ENCODE results near the gene ZNF516. TPM values are rescaled to one million over a fixed set of nuclear protein-coding genes. Genes with fewer than 3 reads are reported as not detected.

Gene ZNF516
- total RNA-seq, 1 donor from 2014 or later, result 26.1 TPM

DNA sequence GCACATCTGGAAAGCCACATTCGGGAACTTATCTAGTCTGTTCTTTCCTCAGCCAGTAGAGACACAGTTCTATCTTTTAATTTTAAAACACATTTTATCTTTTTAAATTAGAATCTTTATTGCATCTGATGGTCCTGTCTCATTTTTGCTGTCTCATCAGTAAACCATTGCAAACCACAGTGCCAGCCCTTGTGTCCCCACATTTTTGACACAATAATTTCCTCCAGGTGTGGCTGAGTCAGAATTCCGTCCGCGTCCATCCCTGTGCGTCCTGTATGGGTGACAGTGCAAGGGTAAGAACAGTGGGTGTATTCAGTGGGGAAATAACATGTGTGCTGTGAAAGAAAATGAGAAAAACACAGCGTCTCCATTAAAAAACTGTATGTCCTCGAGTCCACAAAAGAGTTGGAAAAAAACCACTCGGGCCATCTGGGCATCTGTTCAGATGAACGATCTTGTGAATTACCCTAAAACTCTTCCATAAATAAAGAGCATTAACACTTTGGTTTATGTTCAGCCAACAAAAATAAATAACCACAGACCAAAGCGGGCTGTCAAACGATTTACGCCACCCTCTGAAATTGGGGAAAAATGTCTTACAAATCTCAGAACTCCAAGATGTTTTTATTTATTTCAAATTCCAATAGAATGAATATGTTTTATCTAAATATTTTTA lies 137.3 kb downstream of the ZNF516 start:
- Mint-ChIP-seq H3K27ac (ENCODE audit: unreplicated experiment) (no peak overlapping the region), H3K27me3 (ENCODE audit: low read depth) (no peaks in the 10 kb centered on the region), H3K4me3 (ENCODE audit: unreplicated experiment) (no peak overlapping the region), H3K36me3 (ENCODE audit: low read depth) (peaks cover 18% of the 10 kb centered on the region), H3K4me1 (ENCODE audit: low read depth) (peaks cover 9% of the 10 kb centered on the region), H3K9me3 (ENCODE audit: low read depth) (peaks cover 7% of the 10 kb centered on the region)
- TF ChIP-seq, protein P1, sequence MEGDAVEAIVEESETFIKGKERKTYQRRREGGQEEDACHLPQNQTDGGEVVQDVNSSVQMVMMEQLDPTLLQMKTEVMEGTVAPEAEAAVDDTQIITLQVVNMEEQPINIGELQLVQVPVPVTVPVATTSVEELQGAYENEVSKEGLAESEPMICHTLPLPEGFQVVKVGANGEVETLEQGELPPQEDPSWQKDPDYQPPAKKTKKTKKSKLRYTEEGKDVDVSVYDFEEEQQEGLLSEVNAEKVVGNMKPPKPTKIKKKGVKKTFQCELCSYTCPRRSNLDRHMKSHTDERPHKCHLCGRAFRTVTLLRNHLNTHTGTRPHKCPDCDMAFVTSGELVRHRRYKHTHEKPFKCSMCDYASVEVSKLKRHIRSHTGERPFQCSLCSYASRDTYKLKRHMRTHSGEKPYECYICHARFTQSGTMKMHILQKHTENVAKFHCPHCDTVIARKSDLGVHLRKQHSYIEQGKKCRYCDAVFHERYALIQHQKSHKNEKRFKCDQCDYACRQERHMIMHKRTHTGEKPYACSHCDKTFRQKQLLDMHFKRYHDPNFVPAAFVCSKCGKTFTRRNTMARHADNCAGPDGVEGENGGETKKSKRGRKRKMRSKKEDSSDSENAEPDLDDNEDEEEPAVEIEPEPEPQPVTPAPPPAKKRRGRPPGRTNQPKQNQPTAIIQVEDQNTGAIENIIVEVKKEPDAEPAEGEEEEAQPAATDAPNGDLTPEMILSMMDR (IDR thresholded peaks at IDR 0.05), result no peak
- no peak for DNase-seq (ENCODE audit: low spot score)

DNA sequence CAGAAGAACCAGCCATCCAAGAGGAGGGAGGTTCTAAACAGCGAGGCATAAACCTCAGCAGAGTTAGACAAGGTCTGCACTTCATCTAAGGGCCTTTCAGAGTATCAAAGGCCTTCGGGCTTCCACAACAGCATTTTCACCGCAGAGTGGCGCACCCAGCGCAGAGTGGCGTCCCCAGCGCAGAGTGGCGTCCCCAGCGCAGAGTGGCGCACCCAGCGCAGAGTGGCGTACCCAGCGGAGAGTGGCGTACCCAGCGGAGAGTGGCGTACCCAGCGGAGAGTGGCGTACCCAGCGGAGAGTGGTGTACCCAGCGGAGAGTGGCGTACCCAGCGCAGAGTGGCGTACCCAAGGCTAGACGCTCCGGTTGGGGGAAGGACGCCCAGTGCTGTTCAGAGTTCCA lies 137.9 kb downstream of the ZNF516 start:
- Mint-ChIP-seq H3K4me3 (ENCODE audit: unreplicated experiment) (no peak overlapping the region), H3K27ac (ENCODE audit: unreplicated experiment) (no peak overlapping the region), H3K4me1 (ENCODE audit: low read depth) (peaks cover 9% of the 10 kb centered on the region), H3K9me3 (ENCODE audit: low read depth) (peaks cover 7% of the 10 kb centered on the region), H3K27me3 (ENCODE audit: low read depth) (no peaks in the 10 kb centered on the region), H3K36me3 (ENCODE audit: low read depth) (peaks cover 18% of the 10 kb centered on the region)
- TF ChIP-seq, protein P1 (IDR thresholded peaks at IDR 0.05), result no peak
- DNase-seq (ENCODE audit: low spot score), result no peak

DNA sequence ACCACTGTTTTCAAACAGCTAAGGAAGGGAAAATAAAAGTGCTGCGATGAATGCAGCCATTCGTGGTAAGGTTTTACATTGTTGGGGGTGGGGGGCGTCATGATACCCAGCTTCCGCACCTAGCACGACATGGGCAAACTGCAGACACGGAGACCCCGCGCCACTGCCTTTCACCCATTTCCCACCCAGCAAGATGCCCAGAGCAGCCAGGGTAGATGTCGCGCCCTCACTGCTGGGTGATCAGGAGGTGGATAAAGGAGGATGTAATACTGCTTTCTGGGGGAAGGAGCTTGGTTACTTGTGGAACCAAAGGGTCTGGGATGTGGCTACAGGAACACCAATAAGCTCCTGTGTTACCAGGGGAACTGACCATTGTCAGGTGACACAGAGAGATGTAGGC lies 138.4 kb downstream of the ZNF516 start:
- H3K36me3 Mint-ChIP-seq (ENCODE audit: low read depth), result peaks cover 15% of the 10 kb centered on the region
- H3K27ac Mint-ChIP-seq (ENCODE audit: unreplicated experiment), result no peak overlapping the region
- peaks cover 14% of the 10 kb centered on the region for H3K4me1 Mint-ChIP-seq (ENCODE audit: low read depth)
- TF ChIP-seq, protein P1 (IDR thresholded peaks at IDR 0.05), result no peak
- DNase-seq (ENCODE audit: low spot score), result no peak
- no peaks in the 10 kb centered on the region for H3K27me3 Mint-ChIP-seq (ENCODE audit: low read depth)
- H3K4me3 Mint-ChIP-seq (ENCODE audit: unreplicated experiment), result no peak overlapping the region
- peaks cover 7% of the 10 kb centered on the region for H3K9me3 Mint-ChIP-seq (ENCODE audit: low read depth)

DNA sequence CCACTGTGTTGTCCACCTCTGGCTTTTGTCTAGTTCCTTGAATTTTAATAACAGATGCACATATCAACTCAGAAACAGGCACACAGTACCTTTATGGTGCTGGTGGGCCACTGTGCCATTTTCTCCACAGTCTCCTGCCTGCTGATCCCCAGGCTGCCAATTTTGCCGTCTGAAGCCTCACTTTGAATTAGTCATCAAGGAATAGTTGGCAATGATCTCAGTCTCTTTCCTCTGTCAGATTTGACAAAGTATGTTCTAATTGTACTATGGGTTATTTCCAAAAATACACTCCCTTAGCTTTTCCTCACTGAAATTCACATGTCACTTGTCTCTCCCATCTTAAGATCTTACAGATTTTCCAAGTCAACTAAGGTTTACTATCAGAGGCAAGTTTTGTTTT lies 140.7 kb downstream of the ZNF516 start:
- DNase-seq (ENCODE audit: low spot score), result no peak
- Mint-ChIP-seq H3K4me3 (ENCODE audit: unreplicated experiment) (no peak overlapping the region), H3K36me3 (ENCODE audit: low read depth) (peaks cover 11% of the 10 kb centered on the region), H3K27me3 (ENCODE audit: low read depth) (peaks cover 2% of the 10 kb centered on the region), H3K27ac (ENCODE audit: unreplicated experiment) (no peak overlapping the region), H3K9me3 (ENCODE audit: low read depth) (peaks cover 7% of the 10 kb centered on the region), H3K4me1 (ENCODE audit: low read depth) (peaks cover 15% of the 10 kb centered on the region)
- TF ChIP-seq, protein P1 (IDR thresholded peaks at IDR 0.05), result no peak

DNA sequence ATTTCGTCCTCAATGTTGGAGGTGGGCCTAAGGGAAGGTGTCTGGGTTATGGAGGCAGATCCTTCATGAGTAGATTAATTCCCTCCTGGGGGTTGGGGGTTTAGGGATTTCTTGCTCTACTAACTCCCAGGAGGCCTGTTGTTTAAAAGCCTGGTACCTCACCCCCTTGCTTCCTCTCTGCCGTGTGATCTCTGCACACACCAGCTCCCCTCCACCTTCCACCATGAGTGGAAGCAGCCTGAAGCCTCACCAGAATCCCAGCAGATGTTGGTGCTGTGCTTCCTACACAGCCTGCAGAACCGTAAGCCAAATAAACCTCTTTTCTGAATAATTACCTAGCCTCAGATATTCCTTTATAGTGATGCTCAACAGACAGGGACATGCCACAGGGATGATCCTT lies 141.5 kb downstream of the ZNF516 start:
- peaks cover 7% of the 10 kb centered on the region for H3K9me3 Mint-ChIP-seq (ENCODE audit: low read depth)
- H3K4me1 Mint-ChIP-seq (ENCODE audit: low read depth), result peaks cover 23% of the 10 kb centered on the region
- H3K36me3 Mint-ChIP-seq (ENCODE audit: low read depth), result peaks cover 9% of the 10 kb centered on the region
- peaks cover 4% of the 10 kb centered on the region for H3K27me3 Mint-ChIP-seq (ENCODE audit: low read depth)
- TF ChIP-seq, protein P1 (IDR thresholded peaks at IDR 0.05), result no peak
- no peak overlapping the region for H3K4me3 Mint-ChIP-seq (ENCODE audit: unreplicated experiment)
- DNase-seq (ENCODE audit: low spot score), result no peak
- no peak overlapping the region for H3K27ac Mint-ChIP-seq (ENCODE audit: unreplicated experiment)

Measured in chondrocyte (in vitro differentiated cells).